NK-92 (cell line): Measurements from ENCODE around the gene AACS.

Source experiments
- DNase-seq: peaks from one replicate; lab custom pipeline; 2025; ENCODE audit not compliant: unreplicated experiment; lab: John Stamatoyannopoulos, UW

AACS gene

DNA sequence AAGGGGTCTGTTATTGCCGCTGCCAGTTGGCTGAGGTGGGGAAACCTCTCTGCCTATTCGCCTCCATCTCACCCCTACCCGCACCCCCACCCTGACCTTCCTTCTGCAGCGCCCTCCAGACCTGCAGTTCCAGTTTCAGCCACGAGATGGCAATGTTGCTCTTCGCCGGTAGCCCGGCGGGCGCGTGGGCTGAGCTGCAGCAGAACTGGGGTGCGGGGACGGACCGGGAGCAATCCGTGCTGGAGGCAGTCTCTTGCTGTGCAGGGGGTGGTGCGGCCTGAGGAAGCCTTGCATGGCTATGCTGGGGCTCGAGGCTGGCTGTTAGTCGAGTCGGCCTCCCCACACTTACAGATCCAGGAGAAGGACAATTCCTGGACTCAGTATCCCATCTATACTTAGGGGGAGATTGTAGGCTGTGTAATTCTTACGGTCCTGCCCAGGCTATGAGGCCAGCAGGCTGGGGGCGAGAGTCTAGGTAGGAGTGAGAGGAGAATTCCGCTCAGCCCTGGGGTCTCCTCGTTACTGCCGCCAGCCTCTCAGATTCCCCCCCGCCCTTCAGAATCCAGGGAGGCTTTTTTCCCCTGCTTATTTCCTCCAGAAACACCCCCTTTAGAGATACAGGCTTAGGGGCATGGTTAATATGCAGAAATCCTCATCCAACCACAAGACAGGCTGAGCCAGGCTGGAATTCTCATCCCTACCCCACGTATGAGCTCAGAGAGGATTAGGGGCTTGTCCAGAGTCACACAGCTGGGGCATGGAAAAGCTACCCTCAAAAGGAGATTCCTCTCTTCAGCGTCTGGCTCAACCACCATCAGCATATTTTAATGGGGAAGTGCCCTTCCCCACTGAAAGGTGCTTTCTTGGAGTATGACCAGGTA is 118.2 kb downstream of the AACS start:
- DNase-seq = no peak

DNA sequence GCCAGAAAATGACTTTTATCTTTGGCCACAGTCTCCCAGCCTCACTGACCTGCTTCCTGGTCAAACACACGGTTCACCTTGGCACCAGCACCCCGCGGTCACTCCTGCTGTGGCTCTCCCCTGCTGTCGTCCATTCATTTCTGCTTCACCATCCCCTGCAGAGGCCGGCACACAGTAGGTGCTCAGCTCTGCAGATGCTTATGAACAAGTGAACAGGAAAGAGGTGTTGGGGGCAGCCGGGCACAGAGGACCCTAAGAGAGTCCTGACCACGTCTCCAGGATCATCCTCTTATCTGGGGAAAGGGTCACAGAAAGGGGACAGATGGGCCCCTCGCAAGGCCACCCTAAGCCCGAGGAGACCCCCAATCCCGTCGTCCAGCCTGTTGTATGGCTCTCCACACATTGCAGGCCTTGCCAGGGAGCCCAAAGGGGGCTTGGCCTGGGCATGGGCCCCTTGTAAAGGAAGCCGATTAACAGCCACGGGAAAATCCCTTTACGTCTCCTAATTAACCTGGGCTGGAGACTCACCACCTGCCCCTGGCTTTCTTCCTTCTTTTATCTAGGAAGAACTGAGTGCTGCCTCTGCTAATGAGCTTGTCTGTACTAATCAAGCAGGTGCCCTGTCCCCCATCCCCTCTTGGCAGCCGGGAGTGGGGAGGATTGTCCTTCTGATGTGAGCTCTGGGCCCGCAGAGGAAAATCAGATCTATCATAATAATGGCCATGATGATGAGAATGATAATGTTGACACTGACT is 119.2 kb downstream of the AACS start:
- no peak for DNase-seq

DNA sequence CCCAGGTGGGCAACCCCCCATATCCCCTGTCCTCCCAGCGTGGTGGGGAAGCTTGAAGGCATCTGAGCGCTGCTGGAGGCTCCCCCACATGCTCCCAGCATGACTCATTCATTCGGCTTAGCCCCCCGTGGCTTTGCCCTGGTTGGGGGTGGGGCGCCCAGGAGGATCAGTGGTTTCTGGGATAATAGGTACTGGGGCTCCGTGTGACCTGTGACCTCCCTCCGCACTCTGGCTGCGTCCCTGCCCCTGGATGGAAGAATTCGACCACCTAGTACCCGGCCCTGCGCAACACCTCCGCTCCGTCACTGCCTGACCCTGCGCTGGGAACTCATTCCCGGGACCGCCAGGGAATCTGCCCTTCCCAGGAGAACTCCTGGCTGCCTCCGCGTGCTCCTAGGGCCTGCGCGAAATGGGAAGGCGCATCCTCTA is 120.1 kb downstream of the AACS start:
- no peak for DNase-seq

DNA sequence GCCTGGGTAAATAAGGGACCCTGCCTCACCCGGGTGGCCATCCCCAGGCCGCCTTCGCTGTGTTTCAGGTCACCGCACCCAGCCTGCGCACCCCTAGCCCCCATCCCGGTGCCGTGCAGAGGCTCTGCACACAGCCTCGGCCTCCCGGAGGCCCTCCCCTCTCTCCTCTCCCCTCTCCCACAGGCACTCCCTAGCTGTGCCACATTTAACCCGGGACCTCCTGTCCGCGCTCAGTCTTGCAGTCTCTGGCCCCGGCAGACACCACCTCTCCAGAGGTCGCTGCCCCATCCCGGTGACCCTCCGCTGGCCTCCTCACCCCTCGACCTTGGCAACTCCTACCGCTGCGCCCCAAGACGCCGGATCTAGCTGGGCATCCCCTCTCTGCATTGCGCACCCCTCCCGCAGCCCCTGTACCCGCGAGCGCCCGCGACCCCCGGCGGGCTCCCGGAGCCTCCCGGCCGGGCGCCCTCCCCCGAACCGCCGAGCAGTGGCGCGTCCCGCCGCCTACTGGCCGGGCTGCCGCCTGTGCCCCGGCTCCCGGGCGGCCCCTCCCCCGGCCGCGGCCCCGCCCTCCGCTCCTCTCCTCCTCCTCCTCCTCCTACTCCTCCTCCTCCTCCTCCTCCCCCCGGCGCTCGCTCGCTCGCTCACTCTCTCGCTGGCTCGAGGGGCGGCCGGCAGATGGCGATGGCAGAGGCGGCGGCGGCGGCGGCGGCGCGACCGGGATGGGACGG is 120.7 kb downstream of the AACS start, which contains the start of gene TMEM132B:
Gene TMEM132B (plus strand): TSS at position 647 of the 731 bp plus-strand sequence.
- no peak for DNase-seq

DNA sequence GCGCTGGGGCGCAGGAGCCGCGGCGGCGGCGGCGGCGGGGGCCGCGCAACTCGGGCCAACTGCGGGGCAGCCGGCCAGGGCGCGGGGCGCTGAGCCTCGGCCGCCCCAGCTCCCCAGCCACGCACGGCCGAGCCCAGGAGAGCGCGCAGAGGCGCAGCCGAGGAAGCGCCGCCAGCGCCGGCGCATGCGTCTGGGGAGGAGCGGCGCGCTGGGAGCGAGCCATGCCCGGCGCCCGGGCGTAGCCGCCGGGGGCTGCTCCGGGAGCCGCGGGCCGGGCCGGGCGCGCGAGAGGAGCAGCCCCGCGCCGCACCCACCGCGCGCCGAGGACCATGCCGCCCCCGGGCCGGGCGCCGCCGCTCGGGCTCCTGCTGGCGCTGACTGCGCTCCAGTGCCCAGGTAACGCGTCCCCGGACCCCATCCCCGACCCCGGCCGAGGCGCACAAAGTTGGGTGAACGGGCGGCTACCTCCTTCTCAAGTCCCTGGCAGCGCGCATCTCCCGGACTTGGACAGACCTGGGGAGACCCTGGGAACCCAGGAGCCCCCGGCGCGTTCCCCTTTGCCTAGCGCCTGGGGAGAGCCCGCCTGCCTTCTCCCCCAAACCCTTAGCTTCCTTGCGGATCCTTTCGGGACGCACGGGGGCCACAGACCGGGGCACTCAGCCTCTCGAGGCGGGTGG is 121.4 kb downstream of the AACS start:
- no peak for DNase-seq

DNA sequence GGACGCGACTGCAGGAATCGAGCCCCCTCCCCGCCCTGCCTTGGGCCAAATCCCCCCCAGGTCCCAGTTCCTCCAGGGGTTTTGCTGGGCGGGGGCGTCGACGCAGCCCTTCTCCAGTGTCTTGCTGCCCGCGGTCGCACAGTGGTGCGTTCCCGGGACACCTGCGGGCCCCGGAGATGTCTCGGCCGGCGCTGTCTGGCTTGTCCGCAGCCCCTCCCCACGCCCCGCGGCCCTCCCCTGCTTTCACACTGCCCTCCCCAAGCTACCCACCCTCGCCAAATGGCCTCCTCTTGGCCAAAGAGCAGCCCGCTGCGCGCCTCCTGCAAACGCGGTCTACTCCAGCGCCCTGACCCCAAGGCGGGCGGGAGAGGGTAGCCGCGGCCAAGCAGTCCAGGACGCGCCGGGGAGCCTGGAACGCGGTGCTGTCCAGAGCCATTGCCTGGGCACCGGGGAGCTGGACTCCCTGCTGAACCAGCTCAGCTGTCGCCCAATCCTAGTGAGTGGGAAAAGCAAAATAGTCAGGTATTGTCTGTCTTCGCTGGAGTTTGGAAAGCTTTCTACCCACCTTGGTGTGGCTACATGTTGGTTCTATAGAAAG is 122.0 kb downstream of the AACS start:
- no peak for DNase-seq

DNA sequence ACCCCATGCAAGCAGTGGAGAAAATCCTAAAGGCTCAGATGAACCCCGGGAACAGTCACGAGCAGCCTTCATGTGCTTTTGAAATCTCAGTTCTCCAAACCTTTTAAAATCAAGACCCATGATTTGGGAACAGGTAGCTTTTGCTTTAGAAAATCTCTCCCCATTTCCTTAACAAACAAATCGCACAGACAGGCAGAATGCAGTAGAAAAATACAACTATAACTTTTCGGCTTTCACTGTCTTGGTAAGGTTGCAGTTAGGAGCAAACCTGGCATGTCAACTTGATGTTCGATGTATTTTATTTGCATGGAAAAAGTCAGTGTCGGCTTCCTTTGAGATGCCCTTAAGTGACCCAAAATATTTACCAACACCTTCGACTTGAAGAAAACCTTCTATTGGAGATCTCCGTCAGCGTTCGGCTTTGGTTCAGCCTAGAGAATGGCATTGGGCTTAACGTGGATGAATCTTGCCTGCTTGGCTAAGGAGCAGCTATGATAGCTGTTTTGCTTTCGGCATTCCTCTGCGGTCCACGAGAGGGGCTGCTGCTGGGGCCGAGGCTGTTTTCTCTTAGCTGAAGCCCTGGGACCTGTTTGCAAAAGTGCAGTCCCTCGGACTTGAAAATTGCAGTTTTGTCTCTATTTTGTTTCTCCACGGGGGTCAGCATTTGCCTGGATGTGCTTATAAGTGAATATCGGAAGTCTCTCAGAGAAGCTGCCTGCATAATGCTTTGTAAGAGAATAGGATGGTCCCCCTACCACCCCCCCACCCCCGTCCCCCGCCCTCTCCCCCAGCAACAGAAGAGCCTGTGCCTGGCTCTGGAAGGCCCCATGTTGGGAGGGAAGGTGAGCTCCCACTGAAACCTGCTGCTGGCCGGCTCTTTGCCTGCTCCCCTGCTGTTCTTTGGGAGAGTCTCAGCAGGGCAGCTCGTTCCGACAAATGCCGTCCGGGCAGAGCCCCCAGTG is 122.8 kb downstream of the AACS start:
- DNase-seq = no peak

DNA sequence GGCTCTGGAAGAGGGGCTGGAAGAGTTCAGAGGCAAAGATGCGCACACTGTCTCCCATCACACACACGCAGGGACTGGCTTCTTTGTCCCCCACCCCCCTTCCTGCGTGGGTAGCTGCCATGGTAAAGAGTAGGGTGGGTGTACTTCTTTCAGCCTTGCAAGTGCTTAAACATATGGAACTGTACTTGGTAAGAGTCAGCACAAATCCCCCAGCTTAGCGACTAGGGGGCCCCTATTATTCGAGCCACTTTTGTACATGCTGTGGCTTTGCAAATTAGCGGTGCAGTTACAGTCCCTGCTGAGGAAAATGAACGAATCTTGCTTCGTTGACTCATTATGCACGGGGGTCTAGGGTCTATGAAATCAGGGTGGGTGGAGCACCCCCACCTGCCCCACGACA is 123.8 kb downstream of the AACS start:
- DNase-seq = no peak

DNA sequence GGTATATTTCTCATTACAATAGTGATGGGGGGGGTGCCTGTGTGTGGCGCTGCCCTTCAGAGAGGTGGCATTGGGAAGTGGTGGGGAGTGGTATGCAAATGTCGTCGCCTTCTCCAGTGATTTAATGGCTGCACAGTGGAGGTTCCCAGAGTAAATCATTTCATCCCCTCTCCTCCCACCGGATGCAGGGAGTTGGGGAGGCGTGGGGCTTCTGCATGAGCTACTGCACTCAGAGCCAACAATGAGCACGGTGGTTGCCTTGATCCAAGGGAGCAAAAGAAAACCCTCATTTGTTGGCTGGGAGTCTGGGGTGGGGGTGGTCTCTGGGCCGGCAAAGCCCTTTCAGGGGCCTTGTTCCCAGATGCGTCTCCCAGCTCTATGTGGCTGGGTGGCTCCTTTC is 124.3 kb downstream of the AACS start:
- no peak for DNase-seq

DNA sequence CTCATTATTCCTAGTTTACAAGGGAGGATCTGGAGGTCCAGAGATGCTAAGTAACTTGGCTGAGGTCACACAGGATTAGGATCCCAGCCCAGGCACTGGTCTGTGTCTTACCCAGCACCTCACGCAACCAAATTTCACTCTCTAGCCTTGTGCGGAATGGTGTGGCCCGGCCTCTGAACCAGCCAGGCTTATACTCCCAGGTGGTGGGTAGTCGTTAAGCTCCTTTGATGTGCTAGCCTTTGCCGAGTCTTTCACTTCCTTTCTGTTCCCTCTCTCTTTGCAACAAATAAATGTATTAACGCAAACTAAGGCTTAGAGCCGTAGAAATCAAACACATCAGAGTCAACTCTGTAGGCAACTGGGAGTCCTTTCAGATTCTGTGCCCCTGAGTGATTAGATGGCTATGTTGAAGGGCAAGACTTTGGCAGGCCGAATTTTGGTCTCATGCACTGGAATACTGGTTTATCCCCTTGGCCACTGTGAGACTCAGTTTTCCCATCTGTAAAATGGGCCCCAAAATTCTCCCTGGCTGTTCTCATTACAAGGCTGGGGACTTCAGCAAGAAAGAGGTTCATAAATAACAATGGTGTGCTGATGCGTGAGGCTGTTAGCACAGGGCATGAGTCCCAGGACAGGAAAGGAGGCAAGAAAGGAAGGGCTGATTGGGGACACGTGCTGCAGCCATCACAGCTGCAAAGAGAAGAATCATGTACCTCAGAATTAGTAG is 126.3 kb downstream of the AACS start:
- no peak for DNase-seq

DNA sequence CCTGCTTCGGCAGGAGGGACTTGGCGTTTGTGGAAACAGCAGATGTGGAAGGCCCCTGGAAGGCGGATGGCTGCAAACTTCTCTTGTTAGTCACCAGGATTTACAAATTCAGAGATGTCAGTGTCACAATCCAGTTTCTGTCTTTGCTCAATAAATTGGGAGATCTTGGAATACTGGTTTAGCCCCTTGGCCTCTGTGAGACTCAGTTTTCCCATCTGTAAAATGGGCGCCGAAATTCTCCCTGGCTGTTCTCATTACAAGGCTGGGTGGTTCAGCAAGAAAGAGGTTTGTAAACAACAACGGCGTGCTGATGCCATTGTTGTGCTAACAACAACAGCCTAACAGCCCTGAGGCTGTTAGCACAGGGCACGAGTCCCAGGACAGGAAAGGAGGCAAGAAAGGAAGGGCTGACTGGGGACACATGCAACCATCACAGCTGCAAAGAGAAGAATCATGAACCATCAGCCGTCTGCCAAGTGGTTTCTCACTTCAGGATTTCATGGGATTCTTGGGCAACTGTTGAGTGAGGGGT is 127.5 kb downstream of the AACS start:
- no peak for DNase-seq
